ENCODE data around the gene ABCA13.

GRCh38 chr7:48309720-48310119, 138.5 kb downstream of the ABCA13 start:
- TF ChIP-seq CTCF (optimal IDR thresholded peaks at IDR 0.05 in 1 of 3, IDR thresholded peaks at IDR 0.05 in 1 of 3, conservative IDR thresholded peaks at IDR 0.05 in 1 of 3; ENCODE audit: extremely low read depth in 1 of 3, insufficient read depth in 2 of 3, low read length in 3 of 3), result no peak
- TF ChIP-seq EZH2 (IDR thresholded peaks at IDR 0.05; ENCODE audit: low read length), result no peak
